ENCODE measurements around the gene RBM33. TPM values are rescaled to one million over a fixed set of nuclear protein-coding genes. Genes with fewer than 3 reads are reported as not detected.
A peak's percentile ranks its signal among the peaks of the same experiment; 100 is the strongest.

The RBM33 gene
- total RNA-seq, 2 experiments from 2014 or later = 81.4 to 85.6 TPM

GRCh38 chr7:155803418-155804376 lies 159.2 kb downstream of the RBM33 start:
- CTCF ChIA-PET = interaction anchor here (0.9 kb wide), 1 partner anchor 205 kb away, joined by 3 read pairs; no protein-coding TSS in a partner anchor
- ATAC-seq = peak; percentile 32
- peaks cover 33% of the 10 kb centered on the region for H3K4me1 Mint-ChIP-seq (ENCODE audit: low read depth)
- peak overlapping the region; percentile 15 for H3K27ac Mint-ChIP-seq
- no peaks in the 10 kb centered on the region for H3K9me3 Mint-ChIP-seq (ENCODE audit: insufficient read depth)
- DNase-seq = peak; percentile 39
- H3K36me3 Mint-ChIP-seq (ENCODE audit: low read depth) = no peaks in the 10 kb centered on the region
- POLR2A ChIA-PET = no interaction called here
- peak overlapping the region; percentile 71 for H3K4me3 Mint-ChIP-seq
- peaks cover 63% of the 10 kb centered on the region for H3K27me3 Mint-ChIP-seq (ENCODE audit: low read depth)

GRCh38 chr7:155804431-155804831 lies 160.0 kb downstream of the RBM33 start:
- ATAC-seq = no peak
- POLR2A ChIA-PET = no interaction called here

GRCh38 chr7:155804897-155805825 lies 160.7 kb downstream of the RBM33 start:
- ChIA-PET POLR2A (no interaction called here), CTCF (no interaction called here)
- ATAC-seq (peak; percentile 75), DNase-seq (peak; percentile 63)
- H3K27ac Mint-ChIP-seq = no peak overlapping the region
- H3K27me3 Mint-ChIP-seq (ENCODE audit: low read depth) = peaks cover 60% of the 10 kb centered on the region
- H3K36me3 Mint-ChIP-seq (ENCODE audit: low read depth) = no peaks in the 10 kb centered on the region
- H3K9me3 Mint-ChIP-seq (ENCODE audit: insufficient read depth) = no peaks in the 10 kb centered on the region
- H3K4me3 Mint-ChIP-seq = peak overlapping the region; percentile 13
- H3K4me1 Mint-ChIP-seq (ENCODE audit: low read depth) = peaks cover 28% of the 10 kb centered on the region

More at GRCh38 chr7:155804431-155804831, 160.0 kb downstream of the RBM33 start:
- H3K27me3 Mint-ChIP-seq (ENCODE audit: low read depth) = peaks cover 65% of the 10 kb centered on the region
- CTCF ChIA-PET = no interaction called here
- no peak overlapping the region for H3K27ac Mint-ChIP-seq
- H3K9me3 Mint-ChIP-seq (ENCODE audit: insufficient read depth) = no peaks in the 10 kb centered on the region
- H3K4me1 Mint-ChIP-seq (ENCODE audit: low read depth) = peaks cover 30% of the 10 kb centered on the region
- H3K36me3 Mint-ChIP-seq (ENCODE audit: low read depth) = no peaks in the 10 kb centered on the region
- no peak for DNase-seq
- H3K4me3 Mint-ChIP-seq = no peak overlapping the region

- DNase-seq (no peak), ATAC-seq (no peak)
- ChIA-PET POLR2A (no interaction called here), CTCF (no interaction called here)
- H3K27me3 Mint-ChIP-seq (ENCODE audit: low read depth) = peaks cover 62% of the 10 kb centered on the region
- no peaks in the 10 kb centered on the region for H3K9me3 Mint-ChIP-seq (ENCODE audit: insufficient read depth)
- H3K36me3 Mint-ChIP-seq (ENCODE audit: low read depth) = no peaks in the 10 kb centered on the region
- no peak overlapping the region for H3K4me3 Mint-ChIP-seq
- H3K27ac Mint-ChIP-seq = no peak overlapping the region
- H3K4me1 Mint-ChIP-seq (ENCODE audit: low read depth) = peaks cover 28% of the 10 kb centered on the region
These were observed 161.3 kb downstream of the RBM33 start for GRCh38 chr7:155805826-155806095.

- Mint-ChIP-seq H3K27ac (no peak overlapping the region), H3K9me3 (ENCODE audit: insufficient read depth) (no peaks in the 10 kb centered on the region), H3K4me1 (ENCODE audit: low read depth) (peaks cover 28% of the 10 kb centered on the region), H3K36me3 (ENCODE audit: low read depth) (no peaks in the 10 kb centered on the region), H3K27me3 (ENCODE audit: low read depth) (peaks cover 62% of the 10 kb centered on the region), H3K4me3 (no peak overlapping the region)
- ATAC-seq (no peak), DNase-seq (no peak)
- POLR2A ChIA-PET = no interaction called here
- CTCF ChIA-PET = no interaction called here
These were observed 161.8 kb downstream of the RBM33 start for GRCh38 chr7:155806096-155806871.

GRCh38 chr7:155807065-155807671 lies 162.7 kb downstream of the RBM33 start:
- ATAC-seq (no peak), DNase-seq (no peak)
- Mint-ChIP-seq H3K27me3 (ENCODE audit: low read depth) (peaks cover 65% of the 10 kb centered on the region), H3K4me3 (no peak overlapping the region), H3K9me3 (ENCODE audit: insufficient read depth) (no peaks in the 10 kb centered on the region), H3K4me1 (ENCODE audit: low read depth) (peaks cover 32% of the 10 kb centered on the region), H3K27ac (no peak overlapping the region), H3K36me3 (ENCODE audit: low read depth) (no peaks in the 10 kb centered on the region)
- CTCF ChIA-PET = no interaction called here
- POLR2A ChIA-PET = no interaction called here

GRCh38 chr7:155807789-155808548 lies 163.5 kb downstream of the RBM33 start:
- ChIA-PET CTCF (interaction anchor here (1.2 kb wide), 1 partner anchor 10 kb away, joined by 5 read pairs; no protein-coding TSS in a partner anchor), POLR2A (interaction anchor here (1.1 kb wide), 1 partner anchor 164 kb away, joined by 3 read pairs; the partner anchor contains the start of gene RBM33)
- Mint-ChIP-seq H3K4me3 (no peak overlapping the region), H3K4me1 (ENCODE audit: low read depth) (peaks cover 34% of the 10 kb centered on the region), H3K27ac (no peak overlapping the region), H3K36me3 (ENCODE audit: low read depth) (no peaks in the 10 kb centered on the region), H3K9me3 (ENCODE audit: insufficient read depth) (no peaks in the 10 kb centered on the region), H3K27me3 (ENCODE audit: low read depth) (peaks cover 70% of the 10 kb centered on the region)
- DNase-seq = no peak
- ATAC-seq = no peak

GRCh38 chr7:155808549-155809331 lies 164.3 kb downstream of the RBM33 start:
- ATAC-seq (no peak), DNase-seq (no peak)
- ChIA-PET POLR2A (interaction anchor here (1.1 kb wide), 1 partner anchor 165 kb away, joined by 3 read pairs; the partner anchor contains the start of gene RBM33), CTCF (interaction anchor here (1.2 kb wide), 1 partner anchor 10 kb away, joined by 5 read pairs; no protein-coding TSS in a partner anchor)
- Mint-ChIP-seq H3K9me3 (ENCODE audit: insufficient read depth) (no peaks in the 10 kb centered on the region), H3K4me3 (no peak overlapping the region), H3K4me1 (ENCODE audit: low read depth) (peaks cover 28% of the 10 kb centered on the region), H3K27ac (no peak overlapping the region), H3K36me3 (ENCODE audit: low read depth) (no peaks in the 10 kb centered on the region), H3K27me3 (ENCODE audit: low read depth) (peaks cover 71% of the 10 kb centered on the region)

GRCh38 chr7:155809332-155809946 lies 165.0 kb downstream of the RBM33 start:
- Mint-ChIP-seq H3K4me1 (ENCODE audit: low read depth) (peaks cover 24% of the 10 kb centered on the region), H3K36me3 (ENCODE audit: low read depth) (no peaks in the 10 kb centered on the region), H3K4me3 (no peak overlapping the region), H3K27ac (no peak overlapping the region), H3K9me3 (ENCODE audit: insufficient read depth) (no peaks in the 10 kb centered on the region), H3K27me3 (ENCODE audit: low read depth) (peaks cover 73% of the 10 kb centered on the region)
- ATAC-seq = no peak
- POLR2A ChIA-PET = no interaction called here
- DNase-seq = no peak
- CTCF ChIA-PET = no interaction called here

Data from activated CD8-positive, alpha-beta T cell treated with anti-CD3 and anti-CD28 coated beads, Interleukin-2, amount 10 ng/mL, durations not matched to agents 7 days and 5 days (primary cell).